ENCODE measurements around the gene IL4.

DNA sequence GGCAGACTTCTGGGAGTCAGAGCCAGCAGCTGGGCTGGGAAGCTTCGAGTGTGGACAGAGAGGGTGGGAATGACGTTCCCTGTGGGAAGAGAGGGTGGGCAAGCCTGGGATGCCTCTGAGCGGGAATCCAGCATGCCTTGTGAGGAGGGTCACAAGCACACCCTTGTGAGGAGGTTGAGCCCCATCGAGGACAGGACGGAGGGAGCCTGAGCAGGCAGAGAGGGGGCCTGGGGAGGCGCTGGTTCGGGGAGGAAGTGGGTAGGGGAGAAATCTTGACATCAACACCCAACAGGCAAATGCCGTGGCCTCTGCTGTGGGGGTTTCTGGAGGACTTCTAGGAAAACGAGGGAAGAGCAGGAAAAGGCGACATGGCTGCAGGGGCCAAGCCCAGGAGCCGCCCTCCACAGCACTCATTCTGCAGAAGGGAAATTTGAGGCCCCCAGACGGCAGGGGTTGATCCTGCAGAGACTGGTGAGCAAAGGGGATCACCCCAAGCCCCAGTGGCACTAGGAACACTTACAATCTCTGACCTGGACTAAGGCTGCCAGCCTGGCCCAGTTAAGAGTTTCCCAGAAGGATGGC is 16.9 kb upstream of the IL4 start:
- TF ChIP-seq POLR2A (IDR thresholded peaks at IDR 0.05) = no peak
- no peak for TF ChIP-seq CTCF (IDR thresholded peaks at IDR 0.05 in 8 of 11, conservative IDR thresholded peaks at IDR 0.05 in 3 of 11)
- no peak for TF ChIP-seq POLR2AphosphoS5 (IDR thresholded peaks at IDR 0.05)

Data from spleen (tissue), 7 donors.